ENCODE measurements around the gene SATB2.
A peak's percentile ranks its signal among the peaks of the same experiment; 100 is the strongest.

SATB2 gene

DNA sequence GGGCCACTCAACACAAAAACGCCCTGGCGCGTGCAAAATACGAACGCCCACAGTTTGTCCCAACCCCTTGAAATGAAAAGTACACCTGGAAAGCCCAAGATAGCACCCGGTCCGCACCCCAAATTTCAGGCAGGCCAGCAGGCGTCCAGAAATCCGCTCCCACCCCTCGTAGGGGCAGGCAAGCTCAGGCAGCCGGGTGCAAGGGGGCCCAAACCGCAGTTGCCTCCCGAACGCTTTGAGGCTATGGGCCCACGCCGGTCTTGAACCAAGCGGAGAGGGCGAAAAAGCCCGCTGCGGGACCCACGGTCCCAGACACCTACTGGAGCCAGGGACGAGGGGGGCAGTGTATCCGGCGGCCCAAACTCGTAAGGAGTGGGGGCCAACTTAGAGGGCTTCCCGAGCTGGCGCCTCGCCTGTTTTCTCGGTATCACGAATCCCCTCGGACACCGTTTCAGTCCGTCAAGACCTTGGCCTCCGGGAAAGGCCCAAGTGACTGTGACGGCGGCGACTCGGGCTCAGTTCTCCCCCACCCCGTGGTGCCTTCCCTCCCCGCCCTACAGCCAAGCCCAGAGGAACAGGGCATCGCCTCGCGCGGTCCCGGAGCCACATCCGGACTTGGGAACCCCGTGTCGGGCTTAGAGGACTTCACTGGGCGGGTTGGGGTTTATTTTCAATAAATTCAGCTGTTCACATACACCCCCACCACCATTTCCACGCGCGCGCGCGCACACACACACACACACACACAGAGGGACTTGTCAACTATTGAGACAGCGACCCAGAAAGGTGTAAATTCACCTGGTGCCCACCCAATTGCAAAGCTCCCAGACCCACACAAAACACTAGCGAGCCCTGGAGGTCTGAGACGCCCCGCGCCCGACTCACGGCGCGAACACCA, 6.2 kb upstream of the SATB2 start:
- CTCF ChIA-PET = interaction anchor here (1.0 to 3.5 kb wide), 17 partner anchors 9 to 1149 kb away, joined by 3 to 27 read pairs (median 5); no protein-coding TSS in a partner anchor
- DNase-seq (ENCODE audit: low read depth, low spot score) = no peak
- POLR2A ChIA-PET = no interaction called here
- TF ChIP-seq, protein P1, sequence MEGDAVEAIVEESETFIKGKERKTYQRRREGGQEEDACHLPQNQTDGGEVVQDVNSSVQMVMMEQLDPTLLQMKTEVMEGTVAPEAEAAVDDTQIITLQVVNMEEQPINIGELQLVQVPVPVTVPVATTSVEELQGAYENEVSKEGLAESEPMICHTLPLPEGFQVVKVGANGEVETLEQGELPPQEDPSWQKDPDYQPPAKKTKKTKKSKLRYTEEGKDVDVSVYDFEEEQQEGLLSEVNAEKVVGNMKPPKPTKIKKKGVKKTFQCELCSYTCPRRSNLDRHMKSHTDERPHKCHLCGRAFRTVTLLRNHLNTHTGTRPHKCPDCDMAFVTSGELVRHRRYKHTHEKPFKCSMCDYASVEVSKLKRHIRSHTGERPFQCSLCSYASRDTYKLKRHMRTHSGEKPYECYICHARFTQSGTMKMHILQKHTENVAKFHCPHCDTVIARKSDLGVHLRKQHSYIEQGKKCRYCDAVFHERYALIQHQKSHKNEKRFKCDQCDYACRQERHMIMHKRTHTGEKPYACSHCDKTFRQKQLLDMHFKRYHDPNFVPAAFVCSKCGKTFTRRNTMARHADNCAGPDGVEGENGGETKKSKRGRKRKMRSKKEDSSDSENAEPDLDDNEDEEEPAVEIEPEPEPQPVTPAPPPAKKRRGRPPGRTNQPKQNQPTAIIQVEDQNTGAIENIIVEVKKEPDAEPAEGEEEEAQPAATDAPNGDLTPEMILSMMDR (IDR thresholded peaks at IDR 0.05; ENCODE audit: insufficient read depth, low read length, missing control alignments) = no peak
- H3K4me3 ChIP-seq (ENCODE audit: low read depth, low read length) = peak overlapping the region; percentile 67

DNA sequence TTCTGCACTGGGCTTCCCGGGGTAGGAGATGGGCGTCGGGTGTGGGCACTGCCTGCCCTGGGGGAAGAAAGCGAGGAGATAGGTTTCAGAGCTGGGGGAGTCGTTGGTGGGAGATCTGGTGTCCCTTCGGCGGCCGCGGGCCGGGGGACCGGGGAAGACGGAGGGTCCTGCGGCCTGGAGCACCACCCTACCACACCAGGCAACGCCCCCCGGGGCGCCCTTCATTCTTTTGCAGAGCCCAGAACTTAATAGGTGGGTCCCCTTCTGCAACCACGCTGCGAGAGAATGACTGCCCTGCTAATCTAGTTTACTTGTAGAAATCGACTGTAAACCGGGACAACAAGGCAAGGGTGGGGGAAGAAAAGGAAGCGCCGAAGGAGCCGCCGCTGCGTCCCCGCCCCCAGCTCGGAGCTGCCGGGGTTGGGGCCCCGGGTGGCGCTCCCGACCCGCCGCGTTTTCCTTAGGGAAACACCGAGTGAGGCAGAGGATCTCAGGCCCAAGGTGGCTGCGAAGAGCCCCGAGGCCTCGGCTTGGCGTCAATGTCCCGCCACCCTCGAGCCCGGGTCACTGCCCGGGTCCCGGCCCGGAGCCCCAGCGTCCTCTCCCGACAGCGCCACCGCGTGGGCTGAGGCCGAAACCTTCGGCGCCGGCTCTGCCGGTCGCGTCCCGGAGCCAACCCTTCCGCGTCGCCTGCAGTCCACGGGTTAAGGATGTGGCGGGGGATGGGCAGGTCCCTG, 5.4 kb upstream of the SATB2 start:
- ChIA-PET CTCF (interaction anchor here (0.7 to 3.5 kb wide), 14 partner anchors 8 to 1148 kb away, joined by 3 to 27 read pairs (median 5); no protein-coding TSS in a partner anchor), POLR2A (no interaction called here)
- DNase-seq (ENCODE audit: low read depth, low spot score) = no peak
- TF ChIP-seq, protein P1 (IDR thresholded peaks at IDR 0.05; ENCODE audit: insufficient read depth, low read length, missing control alignments) = peak; percentile 96
- H3K4me3 ChIP-seq (ENCODE audit: low read depth, low read length) = peak overlapping the region; percentile 67

DNA sequence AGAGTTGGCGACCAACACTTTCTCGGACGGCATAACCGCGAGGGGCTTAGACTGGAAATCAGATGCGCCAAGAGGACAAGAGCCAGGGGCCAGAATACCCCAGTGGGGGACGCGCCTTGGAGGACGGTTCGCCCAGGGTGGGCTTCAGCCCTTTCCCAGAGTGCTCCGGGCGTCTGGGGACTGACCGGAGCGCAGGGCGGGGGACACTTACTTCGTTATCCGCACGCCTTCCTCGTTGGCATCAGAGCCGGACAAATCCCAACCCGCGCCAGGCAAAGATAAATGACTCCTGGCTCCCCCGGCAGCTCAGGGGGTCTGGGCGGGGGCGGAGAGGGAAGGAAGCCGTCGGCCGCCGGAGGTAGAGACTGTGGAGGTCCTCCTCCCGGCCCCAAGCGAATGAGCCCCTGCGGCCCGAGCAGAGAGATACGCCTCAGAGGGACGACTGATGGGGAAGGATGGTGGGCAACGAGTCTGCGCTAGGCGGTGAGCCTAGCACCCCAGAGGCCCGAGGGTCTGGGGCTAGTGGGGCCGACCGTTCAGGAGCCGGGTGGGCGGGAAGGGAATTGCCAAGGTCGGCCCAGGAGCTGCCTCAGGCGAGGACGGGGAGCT, 4.7 kb upstream of the SATB2 start:
- ChIA-PET POLR2A (no interaction called here), CTCF (interaction anchor here (0.7 to 3.5 kb wide), 12 partner anchors 9 to 1148 kb away, joined by 3 to 27 read pairs (median 6); no protein-coding TSS in a partner anchor)
- peak overlapping the region; percentile 67 for H3K4me3 ChIP-seq (ENCODE audit: low read depth, low read length)
- no peak for DNase-seq (ENCODE audit: low read depth, low spot score)
- TF ChIP-seq, protein P1 (IDR thresholded peaks at IDR 0.05; ENCODE audit: insufficient read depth, low read length, missing control alignments) = no peak

DNA sequence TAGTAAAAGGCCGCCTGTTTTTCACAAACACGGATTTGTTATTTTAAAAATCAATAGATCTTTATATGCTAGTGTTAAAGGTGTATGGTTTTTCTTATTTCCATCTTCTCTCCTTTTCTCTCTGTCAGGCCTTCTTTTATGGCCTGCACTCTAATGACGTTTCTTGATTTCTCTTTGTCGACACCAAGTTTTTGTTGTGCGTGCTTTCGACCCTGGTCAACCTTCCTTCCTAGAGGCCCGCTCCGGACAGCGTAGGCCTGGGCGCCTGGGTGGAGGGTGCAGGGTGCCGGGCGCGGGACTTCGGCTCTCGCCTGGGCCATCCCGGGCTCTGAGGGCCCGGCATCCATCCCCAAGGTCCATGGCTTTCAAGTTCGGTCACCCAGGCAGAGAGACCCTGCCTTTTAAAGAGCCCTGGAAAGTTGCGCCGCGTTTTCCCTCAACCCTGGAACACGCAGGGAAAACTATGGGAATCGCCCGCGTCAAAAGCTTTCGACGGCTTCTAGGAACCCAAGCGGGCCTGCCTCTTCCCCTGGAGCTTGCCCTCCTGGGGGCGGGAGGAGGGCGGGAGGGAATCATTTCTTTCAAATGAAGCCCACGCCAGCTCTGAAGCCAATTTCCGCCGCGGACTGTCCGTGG, 4.1 kb upstream of the SATB2 start:
- POLR2A ChIA-PET = no interaction called here
- no peak for DNase-seq (ENCODE audit: low read depth, low spot score)
- CTCF ChIA-PET = interaction anchor here (1.0 to 3.5 kb wide), 5 partner anchors 9 to 1147 kb away, joined by 3 to 27 read pairs (median 6); no protein-coding TSS in a partner anchor
- TF ChIP-seq, protein P1 (IDR thresholded peaks at IDR 0.05; ENCODE audit: insufficient read depth, low read length, missing control alignments) = no peak
- no peak overlapping the region for H3K4me3 ChIP-seq (ENCODE audit: low read depth, low read length)

DNA sequence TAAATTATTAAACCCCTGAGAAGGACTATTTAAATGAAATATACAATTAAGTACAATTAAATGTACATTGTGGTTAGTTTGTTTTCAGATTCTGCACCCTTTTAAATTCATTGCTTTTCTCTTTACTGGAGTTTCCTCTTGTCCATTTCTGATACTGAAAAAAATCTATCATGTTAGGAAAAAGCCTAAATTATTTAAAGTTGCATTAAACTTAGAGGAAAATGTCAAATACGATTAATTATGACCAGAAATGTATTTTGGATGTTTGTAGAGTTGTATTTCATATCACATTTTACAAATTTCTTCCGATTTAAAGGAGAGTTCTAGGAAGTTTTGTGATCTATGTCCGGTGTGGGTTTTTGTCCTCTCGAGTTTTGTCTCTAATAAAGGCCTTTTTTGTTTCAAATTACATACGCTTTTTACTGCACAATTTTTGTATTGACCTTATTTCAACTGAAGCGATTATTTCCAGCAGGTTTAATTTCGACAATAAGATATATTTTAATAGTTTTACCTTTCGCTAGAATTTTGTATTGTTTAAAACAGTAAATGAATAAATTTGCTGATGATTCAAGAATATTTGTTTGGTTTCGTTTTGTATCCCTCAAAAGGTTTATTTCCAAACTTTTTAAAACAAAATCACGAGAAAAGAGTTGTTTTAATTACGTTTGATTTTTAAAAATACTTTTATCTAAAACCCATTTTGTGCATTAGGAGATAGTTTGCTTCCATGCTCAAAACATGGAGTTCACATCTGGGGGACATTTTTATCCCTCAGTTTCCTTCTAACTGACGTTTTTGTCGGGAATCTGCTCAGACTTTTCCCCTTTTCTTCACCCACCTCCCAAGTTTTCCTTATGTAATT, 3.3 kb upstream of the SATB2 start:
- H3K4me3 ChIP-seq (ENCODE audit: low read depth, low read length) = no peak overlapping the region
- CTCF ChIA-PET = interaction anchor here (1.0 kb wide), 1 partner anchor 1152 kb away, joined by 4 read pairs; no protein-coding TSS in a partner anchor

More for the DNA sequence above, 3.3 kb upstream of the SATB2 start:
- TF ChIP-seq, protein P1 (IDR thresholded peaks at IDR 0.05; ENCODE audit: insufficient read depth, low read length, missing control alignments) = no peak
- no peak for DNase-seq (ENCODE audit: low read depth, low spot score)
- POLR2A ChIA-PET = interaction anchor here (1.0 kb wide), 1 partner anchor 10 kb away, joined by 4 read pairs; no protein-coding TSS in a partner anchor
